Ishikawa (cell line): ENCODE measurements around the gene PTPN14.

Experiments
- CEBPB ChIP-seq: IDR thresholded peaks from 2 replicates; pipeline ENCODE4 v1.6.1; 2012
- CREB1 ChIP-seq: IDR thresholded peaks from 2 replicates; pipeline ENCODE4 v1.6.1; 2012; ENCODE audit warnings: low read depth
- EGR1 ChIP-seq: IDR thresholded peaks from 2 replicates; pipeline ENCODE4 v1.6.1; 2012
- EP300 ChIP-seq: IDR thresholded peaks from 2 replicates; pipeline ENCODE4 v1.6.1; 2012; ENCODE audit warnings: borderline replicate concordance
- FOXM1 ChIP-seq: IDR thresholded peaks from 2 replicates; pipeline ENCODE4 v1.6.1; 2012; ENCODE audit warnings: low read depth, borderline replicate concordance
- NFIC ChIP-seq: IDR thresholded peaks from 2 replicates; pipeline ENCODE4 v1.6.1; 2012
- RAD21 ChIP-seq: IDR thresholded peaks from 2 replicates; pipeline ENCODE4 v1.6.1; 2012; ENCODE audit warnings: low read depth
- TAF1 ChIP-seq: IDR thresholded peaks from 2 replicates; pipeline ENCODE4 v1.6.1; 2012; ENCODE audit warnings: low read depth, mild to moderate bottlenecking
- TCF12 ChIP-seq: IDR thresholded peaks from 2 replicates; pipeline ENCODE4 v1.6.1; 2012; ENCODE audit warnings: low read depth
- TEAD4 ChIP-seq: IDR thresholded peaks from 2 replicates; pipeline ENCODE4 v1.6.1; 2012
- YY1 ChIP-seq: IDR thresholded peaks from 2 replicates; pipeline ENCODE4 v1.6.1; 2012; ENCODE audit warnings: low read depth
- ZBTB7A ChIP-seq: IDR thresholded peaks from 2 replicates; pipeline ENCODE4 v1.6.1; 2012; ENCODE audit warnings: low read depth
- TF ChIP-seq, protein P1 (sequence below): IDR thresholded peaks from 2 replicates; pipeline ENCODE4 v1.6.1; 2012; ENCODE audit warnings: low read depth, mild to moderate bottlenecking
- TF ChIP-seq, protein P2 (sequence below): IDR thresholded peaks from 2 replicates; pipeline ENCODE4 v1.6.1; 2012
- TF ChIP-seq, protein P3 (sequence below): IDR thresholded peaks from 2 replicates; pipeline ENCODE4 v1.6.1; 2012

Gene PTPN14

DNA sequence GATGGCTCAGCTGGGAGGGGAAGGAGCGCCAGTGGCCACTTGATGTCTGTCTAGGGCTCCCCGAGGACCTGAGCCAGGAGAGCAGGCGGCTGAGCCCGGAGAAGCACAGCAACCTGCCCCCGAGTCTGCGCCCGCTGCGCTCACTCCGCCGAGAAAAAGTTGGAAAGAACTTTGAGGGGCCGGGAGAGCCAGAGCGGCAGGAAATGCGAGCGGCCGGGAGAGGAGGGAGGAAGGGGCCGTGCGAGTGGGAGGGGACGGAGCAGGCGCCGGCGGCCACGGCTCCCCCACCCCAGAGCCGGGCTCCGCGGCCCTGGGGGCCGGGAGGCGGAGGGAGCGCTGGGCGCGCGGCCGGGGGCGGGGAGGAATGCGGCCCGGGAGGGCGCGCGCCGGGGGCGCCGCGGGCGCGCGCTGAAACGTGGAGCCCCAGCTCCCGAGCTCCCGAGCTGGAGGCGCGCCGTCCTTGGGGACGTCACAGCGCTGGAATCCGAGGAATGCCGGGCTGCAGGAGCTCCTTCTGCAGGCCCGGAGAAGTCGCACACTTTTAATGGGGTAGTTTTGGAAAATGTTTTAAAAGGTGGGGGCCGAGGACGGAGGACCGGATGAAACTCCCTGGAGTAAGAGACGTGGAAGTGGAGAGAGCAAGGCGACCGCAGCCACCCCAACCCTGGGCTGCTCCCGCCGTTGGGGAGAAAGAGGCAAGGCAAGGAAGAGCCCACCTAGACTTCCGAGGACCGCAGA is at the start of gene PTPN14:
Gene PTPN14 (minus strand): TSS at position 167 of the 738 bp plus-strand sequence. CDS start 86,799 bp downstream, outside the sequence.
- peak; percentile 22; the same call in 1 of the 2 replicates for TF ChIP-seq RAD21
- TF ChIP-seq ZBTB7A, result peak; percentile 19; the same call in 1 of the 2 replicates
- TF ChIP-seq FOXM1, result no peak
- peak; percentile 35 for TF ChIP-seq TAF1
- TF ChIP-seq TEAD4, result peak; percentile 99
- TF ChIP-seq EP300, result 0 out of 2 replicates have a peak, but pooled peaks have one; percentile 25
- TF ChIP-seq CREB1, result peak; percentile 47; the same call in 1 of the 2 replicates
- TF ChIP-seq, protein P1, sequence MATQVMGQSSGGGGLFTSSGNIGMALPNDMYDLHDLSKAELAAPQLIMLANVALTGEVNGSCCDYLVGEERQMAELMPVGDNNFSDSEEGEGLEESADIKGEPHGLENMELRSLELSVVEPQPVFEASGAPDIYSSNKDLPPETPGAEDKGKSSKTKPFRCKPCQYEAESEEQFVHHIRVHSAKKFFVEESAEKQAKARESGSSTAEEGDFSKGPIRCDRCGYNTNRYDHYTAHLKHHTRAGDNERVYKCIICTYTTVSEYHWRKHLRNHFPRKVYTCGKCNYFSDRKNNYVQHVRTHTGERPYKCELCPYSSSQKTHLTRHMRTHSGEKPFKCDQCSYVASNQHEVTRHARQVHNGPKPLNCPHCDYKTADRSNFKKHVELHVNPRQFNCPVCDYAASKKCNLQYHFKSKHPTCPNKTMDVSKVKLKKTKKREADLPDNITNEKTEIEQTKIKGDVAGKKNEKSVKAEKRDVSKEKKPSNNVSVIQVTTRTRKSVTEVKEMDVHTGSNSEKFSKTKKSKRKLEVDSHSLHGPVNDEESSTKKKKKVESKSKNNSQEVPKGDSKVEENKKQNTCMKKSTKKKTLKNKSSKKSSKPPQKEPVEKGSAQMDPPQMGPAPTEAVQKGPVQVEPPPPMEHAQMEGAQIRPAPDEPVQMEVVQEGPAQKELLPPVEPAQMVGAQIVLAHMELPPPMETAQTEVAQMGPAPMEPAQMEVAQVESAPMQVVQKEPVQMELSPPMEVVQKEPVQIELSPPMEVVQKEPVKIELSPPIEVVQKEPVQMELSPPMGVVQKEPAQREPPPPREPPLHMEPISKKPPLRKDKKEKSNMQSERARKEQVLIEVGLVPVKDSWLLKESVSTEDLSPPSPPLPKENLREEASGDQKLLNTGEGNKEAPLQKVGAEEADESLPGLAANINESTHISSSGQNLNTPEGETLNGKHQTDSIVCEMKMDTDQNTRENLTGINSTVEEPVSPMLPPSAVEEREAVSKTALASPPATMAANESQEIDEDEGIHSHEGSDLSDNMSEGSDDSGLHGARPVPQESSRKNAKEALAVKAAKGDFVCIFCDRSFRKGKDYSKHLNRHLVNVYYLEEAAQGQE, result 0 out of 2 replicates have a peak, but pooled peaks have one; percentile 3
- TF ChIP-seq NFIC, result no peak
- TF ChIP-seq, protein P2, sequence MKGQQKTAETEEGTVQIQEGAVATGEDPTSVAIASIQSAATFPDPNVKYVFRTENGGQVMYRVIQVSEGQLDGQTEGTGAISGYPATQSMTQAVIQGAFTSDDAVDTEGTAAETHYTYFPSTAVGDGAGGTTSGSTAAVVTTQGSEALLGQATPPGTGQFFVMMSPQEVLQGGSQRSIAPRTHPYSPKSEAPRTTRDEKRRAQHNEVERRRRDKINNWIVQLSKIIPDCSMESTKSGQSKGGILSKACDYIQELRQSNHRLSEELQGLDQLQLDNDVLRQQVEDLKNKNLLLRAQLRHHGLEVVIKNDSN, result no peak; the same call in 1 of the 2 replicates

DNA sequence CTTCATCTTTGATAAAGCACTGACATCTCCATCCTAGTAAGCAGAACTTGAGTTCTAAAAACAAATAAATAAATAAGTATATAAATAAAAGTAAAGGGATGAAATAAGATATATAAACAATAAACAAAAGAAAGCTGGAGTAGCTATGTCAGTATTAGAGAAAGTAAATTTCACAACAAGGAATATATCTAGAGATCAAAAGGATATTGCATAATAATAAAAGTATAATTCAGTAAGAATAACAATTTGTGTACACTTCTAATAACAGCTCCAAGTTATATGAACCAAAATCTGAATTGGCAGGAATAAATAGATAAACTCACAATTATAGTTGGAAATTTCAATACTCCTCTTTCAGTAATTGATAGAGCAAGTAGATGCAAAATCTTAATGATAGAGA is 41.8 kb upstream of the PTPN14 start:
- TF ChIP-seq EP300 (no peak), CREB1 (no peak), TCF12 (no peak), YY1 (no peak), EGR1 (no peak), NFIC (no peak), ZBTB7A (no peak)
- TF ChIP-seq, protein P2, result no peak
- TF ChIP-seq, protein P3, sequence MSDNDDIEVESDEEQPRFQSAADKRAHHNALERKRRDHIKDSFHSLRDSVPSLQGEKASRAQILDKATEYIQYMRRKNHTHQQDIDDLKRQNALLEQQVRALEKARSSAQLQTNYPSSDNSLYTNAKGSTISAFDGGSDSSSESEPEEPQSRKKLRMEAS, result no peak

DNA sequence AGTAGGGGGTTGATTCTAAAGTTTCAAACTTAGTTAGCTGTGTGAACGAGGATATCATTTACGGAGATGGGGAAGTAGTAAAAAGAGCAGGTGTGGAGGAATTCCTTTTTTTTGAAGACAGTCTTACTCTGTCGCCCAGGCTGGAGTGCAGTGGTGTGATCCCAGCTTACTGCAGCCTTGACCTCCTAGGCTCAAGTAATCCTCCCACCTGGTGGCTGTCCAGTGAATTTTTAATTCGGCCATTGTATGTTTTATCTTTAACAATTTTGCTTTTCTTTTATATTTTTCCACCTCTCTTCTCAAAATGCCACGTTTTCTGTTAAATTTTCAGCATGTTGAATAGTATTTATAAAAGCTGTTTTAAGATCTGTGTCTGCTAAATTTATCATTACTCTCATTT is 39.3 kb upstream of the PTPN14 start:
- peak; percentile 18; the same call in 1 of the 2 replicates for TF ChIP-seq RAD21
- TF ChIP-seq FOXM1, result no peak
- TF ChIP-seq EP300, result no peak

DNA sequence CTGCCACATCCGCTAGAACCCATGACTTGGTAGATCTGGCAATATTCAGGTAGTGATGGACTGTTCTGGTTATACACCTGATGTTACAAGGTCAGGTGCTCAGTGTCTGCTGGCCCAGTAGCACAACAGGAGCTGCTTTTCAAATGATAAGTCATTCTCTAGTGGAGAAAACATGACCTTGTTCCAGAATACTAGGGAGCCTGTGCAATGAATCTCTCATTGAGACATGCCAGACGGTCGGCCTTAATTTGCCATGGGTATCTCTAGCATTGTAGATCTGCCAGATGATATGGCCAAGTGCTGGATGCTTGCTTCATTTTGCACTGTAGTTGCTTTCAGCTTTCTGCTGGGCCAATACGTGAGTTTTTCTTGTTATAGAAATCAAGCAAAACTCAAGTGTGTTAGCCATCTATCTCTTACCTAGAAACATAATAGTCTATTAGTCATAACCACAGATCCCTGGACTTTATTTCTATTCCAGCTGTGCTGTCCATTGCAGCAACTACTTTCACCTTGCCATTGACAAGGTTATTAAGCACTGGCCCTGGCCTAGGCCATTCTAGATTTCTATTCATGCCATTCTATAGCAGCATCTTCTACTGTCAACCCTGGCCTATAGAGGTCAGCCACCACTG is 37.7 kb upstream of the PTPN14 start:
- TF ChIP-seq FOXM1 (no peak), RAD21 (no peak), EP300 (no peak), TEAD4 (no peak), YY1 (no peak), CEBPB (no peak), NFIC (no peak), TAF1 (no peak), ZBTB7A (no peak), EGR1 (no peak), CREB1 (no peak), TCF12 (no peak)
- TF ChIP-seq, protein P2, result no peak
- TF ChIP-seq, protein P1, result no peak
- TF ChIP-seq, protein P3, result no peak

DNA sequence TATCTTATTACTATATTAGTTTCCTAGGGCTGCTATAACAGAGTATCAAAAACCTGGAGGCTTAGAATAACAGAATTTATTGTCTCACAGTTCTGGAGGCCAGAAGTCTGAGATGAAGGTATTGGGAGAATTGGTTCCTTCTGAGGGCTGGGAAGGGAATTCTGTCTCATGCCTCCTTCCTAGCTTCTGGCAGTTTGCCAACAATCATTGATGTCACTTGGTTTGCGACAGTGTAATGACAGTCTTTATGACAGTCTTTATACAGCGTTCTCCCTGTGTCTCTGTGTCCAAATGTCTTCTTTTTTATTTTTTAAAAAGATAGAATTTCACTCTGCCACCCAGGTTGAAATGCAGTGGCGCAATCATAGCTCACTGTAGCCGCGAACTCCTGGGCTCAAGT is 35.8 kb upstream of the PTPN14 start:
- TF ChIP-seq FOXM1 (no peak), NFIC (0 out of 2 replicates have a peak, but pooled peaks have one; percentile 28)

DNA sequence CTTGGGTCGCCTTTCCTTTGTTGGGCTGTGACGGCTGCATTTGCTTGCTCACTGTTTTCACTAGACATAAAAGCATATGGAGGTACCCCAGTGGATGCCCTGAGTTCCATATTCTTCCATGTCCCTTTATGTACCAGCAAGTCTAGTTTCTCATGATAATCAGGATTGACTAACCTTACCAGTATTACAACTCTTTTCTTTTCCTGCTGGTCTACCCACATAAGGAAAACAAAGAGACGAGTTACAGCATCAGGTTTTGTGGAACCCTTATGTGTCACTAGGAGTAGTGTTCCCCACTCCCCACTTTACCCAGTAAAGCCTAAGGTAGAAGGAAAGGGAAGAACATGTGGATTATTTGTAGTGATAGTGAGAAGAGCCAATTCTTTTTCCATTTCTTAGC is 35.2 kb upstream of the PTPN14 start:
- TF ChIP-seq EP300 (no peak), EGR1 (no peak), CEBPB (no peak), TEAD4 (no peak), RAD21 (no peak), FOXM1 (no peak)
- TF ChIP-seq, protein P2, result no peak
